Measurements from ENCODE around the gene KCNQ1OT1. TPM values are rescaled to one million over a fixed set of nuclear protein-coding genes. Genes with fewer than 3 reads are reported as not detected.
"Not testable (repeated sequence)": the region's sequence is repeated elsewhere in the genome, so short reads cannot be mapped to it uniquely, and the experiment has no call there.

The KCNQ1OT1 gene
- polyA plus RNA-seq, 3 donors = 0.69 to 0.78 (median 0.76) TPM

GRCh38 chr11:2655834-2656622, 43.8 kb downstream of the KCNQ1OT1 start:
- no peak for DNase-seq (ENCODE audit: low read depth in 3 of 3, low spot score in 2 of 3)

DNA sequence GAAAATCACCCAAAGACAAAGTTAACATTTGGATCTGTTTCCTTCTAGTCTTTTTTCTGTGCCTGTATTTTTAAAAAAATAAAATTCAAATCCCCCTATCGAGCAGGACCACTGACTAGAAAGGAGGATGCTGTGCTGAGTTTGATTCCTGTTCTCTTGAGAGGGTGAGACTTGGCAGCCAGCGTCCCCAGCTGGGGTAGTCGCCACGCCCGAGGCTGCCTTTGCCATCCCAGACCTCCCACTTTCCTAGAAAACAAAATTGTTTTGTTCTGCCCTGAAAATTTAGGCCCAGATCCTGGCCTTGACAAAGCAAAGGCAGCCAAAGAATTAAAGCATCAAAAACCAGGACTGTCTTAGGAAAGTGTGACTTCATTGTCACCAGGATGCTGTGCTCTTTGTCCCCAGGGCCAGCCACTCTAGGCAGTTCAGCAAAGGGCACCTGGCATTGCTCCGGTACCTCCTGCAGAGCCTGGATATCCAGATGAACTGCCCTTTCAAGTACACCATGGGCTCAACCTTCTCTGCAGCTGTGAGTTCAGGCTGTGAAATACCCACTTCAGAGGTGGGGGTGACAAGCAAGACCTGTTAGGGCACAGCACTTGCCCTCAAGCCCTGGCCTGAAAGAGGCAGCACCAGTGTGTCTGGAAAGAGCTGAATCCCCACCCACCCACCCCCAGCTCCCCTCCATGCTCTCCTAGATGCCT, 44.6 kb downstream of the KCNQ1OT1 start:
- no peak for DNase-seq (ENCODE audit: low read depth in 3 of 3, low spot score in 2 of 3)

GRCh38 chr11:2653930-2654739, 45.7 kb downstream of the KCNQ1OT1 start:
- DNase-seq (ENCODE audit: low read depth in 3 of 3, low spot score in 2 of 3) = no peak

DNA sequence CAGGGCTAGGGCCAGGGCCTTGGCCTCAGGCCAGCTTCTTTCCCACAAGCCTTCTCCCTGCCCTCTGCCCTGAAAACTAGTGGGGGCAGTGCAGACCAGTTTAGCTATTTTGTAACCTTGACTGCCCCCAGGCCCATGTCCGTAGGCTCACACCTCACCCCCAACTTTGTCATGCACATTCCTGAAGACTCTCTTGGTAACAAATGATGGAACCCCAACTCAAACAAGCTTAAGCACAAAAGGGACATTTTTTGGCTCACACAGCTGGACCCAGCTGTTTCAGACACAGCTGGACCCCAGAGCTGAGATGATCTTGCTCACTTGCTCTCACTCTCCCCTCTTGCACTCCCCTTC, 46.6 kb downstream of the KCNQ1OT1 start:
- DNase-seq (ENCODE audit: low read depth in 3 of 3, low spot score in 2 of 3) = no peak

GRCh38 chr11:2652333-2653197, 47.2 kb downstream of the KCNQ1OT1 start:
- DNase-seq (ENCODE audit: low read depth in 3 of 3, low spot score in 2 of 3) = no peak

DNA sequence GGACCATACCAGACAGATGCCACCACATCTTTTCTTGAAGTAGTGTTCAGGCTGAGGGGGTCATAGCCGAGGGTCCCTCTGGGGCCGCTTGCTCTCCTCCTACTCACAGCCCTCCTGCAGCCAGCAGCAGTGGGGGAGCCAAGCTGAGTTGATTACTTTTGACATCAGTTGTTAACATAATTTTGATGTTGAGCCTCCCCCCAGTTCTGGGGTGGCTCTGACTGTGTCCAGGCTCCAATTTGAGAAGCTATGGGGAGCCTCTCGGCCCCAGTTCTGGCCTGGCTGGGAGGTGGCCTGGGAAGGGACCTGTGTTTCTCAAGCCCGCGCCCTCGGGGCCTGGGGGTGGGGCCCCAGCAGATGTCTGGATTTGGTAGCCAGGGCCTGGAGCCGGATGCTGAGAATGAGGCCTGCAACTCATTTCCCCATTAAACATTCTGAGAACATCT, 47.9 kb downstream of the KCNQ1OT1 start:
- DNase-seq (ENCODE audit: low read depth in 3 of 3, low spot score in 2 of 3) = no peak

DNA sequence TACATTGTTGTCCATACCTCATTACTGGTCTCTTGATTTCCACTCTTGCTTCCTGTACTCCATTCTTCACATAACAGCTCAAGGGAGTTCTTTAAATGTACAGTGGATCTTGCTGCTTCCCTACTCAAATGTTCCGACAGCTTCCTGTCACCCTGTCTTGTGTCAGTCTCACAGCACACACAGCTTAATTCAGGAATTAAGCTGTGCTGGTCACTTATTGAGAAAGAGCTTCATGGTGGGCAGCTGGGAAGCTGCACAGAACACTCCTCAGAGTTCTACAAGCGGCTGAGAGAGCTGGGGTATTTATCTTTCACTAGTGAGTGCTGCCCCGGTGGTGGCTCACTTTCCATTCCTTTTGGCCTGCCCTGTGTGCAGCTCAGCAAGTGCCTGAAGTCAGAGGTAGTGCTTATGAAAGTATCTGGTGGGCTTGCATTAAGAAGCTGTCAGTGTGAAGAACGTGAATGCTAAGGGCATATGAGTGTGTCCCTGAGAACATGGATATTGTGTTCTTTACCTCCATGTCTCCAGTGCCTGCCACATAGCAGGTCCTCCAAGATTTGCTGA, 48.7 kb downstream of the KCNQ1OT1 start:
- DNase-seq (ENCODE audit: low read depth in 3 of 3, low spot score in 2 of 3) = no peak

DNA sequence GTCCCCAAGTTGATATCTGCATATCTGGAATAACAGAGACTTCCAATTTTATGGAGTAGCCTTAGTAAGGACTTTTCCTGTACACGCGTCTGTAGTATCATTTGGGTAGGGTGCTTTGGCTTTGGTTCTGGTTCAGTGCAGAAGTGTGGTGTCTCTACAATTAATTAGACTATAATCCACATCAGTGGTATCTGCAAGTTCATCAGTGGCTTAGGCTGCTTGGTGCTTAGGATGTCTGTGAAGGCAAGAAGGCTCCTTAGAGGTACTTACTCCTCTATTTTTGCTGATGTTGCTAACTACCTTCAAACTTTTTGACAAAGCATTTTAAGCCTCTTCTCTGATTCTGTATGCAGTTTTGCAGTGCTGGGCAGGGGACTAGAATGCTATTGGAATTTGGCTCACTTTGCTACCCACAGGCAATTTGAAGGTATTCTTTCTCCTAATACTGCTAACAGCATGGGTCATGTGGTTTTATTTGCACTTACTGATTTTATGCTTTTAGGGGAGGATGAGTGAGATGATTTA, 49.4 kb downstream of the KCNQ1OT1 start:
- DNase-seq (ENCODE audit: low read depth in 3 of 3, low spot score in 2 of 3) = no peak

DNA sequence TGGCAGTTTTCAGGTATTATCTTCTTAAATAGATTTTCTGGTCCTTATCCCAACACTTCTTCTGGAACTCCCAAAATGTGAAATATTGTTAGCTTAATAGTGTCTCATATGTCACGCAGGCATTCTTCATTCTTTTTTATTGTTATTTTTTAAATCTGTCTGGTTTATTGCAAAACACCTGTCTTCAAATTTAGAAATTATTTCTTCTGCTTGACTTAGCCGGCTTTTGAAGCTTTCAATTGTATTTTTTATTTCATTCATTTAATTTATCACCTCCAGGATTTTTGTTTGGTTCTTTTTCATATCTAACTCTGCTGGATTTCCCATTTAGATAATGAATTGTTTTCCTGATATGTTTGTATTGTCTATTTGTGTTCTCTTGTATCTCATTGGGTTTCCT, 49.9 kb downstream of the KCNQ1OT1 start:
- no peak for DNase-seq (ENCODE audit: low read depth in 3 of 3, low spot score in 2 of 3)

- DNase-seq (ENCODE audit: low read depth in 3 of 3, low spot score in 2 of 3) = no peak
Measured at GRCh38 chr11:2649400-2649799, 50.4 kb downstream of the KCNQ1OT1 start.

DNA sequence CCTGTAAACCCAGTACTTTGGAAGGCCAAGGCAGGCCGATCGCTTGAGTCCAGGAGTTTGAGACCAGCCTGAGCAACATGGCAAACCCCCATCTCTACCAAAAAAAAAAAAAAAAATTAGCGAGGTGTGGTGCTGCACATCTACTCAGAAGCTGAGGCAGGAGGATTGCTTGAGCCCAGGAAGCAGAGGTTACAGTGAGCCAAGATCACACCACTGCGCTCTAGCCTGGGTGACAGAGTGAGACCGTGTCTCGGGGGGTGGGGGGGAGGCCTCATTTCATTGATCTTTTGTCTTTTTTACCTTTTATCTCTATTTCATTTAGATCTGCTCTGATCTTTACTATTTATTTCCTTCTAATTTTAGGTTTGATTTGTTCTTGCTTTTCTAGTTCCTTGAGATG, 51.8 kb downstream of the KCNQ1OT1 start:
- DNase-seq (ENCODE audit: low read depth in 3 of 3, low spot score in 2 of 3) = no peak

- no peak for DNase-seq (ENCODE audit: low read depth in 3 of 3, low spot score in 2 of 3)
Measured at GRCh38 chr11:2647167-2647566, 52.6 kb downstream of the KCNQ1OT1 start.

DNA sequence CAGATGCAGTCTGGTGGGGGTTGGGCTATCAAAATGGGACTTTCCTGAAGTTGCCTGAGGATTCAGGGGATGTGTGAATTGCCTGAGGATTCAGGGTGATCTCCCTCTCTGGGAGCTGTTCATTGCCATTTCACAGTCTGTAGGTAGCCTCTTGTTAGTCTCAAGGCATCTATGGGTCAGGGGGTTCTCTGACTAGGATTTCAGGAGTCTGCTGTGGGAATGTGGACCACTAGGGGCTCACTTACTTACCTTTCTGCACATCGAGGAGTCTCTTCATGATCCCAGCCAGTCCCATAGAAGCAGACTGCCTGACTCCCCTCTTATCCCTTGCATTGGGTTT, 54.0 kb downstream of the KCNQ1OT1 start:
- no peak for DNase-seq (ENCODE audit: low read depth in 3 of 3, low spot score in 2 of 3)

GRCh38 chr11:2644844-2645778, 54.7 kb downstream of the KCNQ1OT1 start:
- DNase-seq (ENCODE audit: low read depth in 3 of 3, low spot score in 2 of 3) = no peak

DNA sequence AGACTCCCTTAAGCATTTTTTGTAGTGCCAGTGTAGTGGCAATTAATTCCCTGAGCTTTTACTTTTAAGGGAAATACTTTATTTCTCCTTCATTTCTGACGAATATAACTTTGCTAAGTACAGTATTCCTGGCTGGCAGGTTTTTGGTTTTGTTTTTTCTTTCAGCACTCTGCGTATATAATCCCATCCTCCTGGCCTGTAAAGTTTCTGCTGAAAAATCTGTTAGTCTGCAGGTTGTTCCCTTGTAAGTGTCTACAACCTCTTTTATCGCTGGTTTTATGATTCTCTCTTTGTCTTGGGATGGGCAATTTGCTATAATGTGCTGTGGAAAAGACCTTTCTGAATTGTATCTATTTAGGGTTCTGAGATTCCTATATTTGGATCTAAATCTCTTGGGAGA, 56.0 kb downstream of the KCNQ1OT1 start:
- DNase-seq (ENCODE audit: low read depth in 3 of 3, low spot score in 2 of 3) = no peak

DNA sequence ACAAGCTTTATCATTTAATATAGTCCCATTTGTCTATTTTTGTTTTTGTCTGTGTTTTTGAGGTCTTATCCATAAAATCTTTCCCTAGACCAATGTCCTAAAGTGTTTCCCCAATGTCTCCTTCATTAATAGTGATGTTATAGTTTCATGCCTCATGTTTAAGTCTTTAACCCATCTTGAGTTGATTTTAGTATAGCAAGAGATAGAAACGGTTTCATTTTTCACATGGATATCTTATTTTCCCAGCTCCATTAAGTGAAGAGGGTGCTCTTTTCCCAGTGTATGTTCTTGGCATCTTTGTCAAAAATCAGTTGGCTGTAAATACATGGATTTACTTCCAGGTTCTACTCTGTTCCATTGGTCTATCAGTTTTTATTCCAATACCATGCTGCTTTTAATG, 58.2 kb downstream of the KCNQ1OT1 start:
- DNase-seq (ENCODE audit: low read depth in 3 of 3, low spot score in 2 of 3) = no peak

GRCh38 chr11:2639763-2640162, 60.0 kb downstream of the KCNQ1OT1 start:
- not testable (repeated sequence) for DNase-seq (ENCODE audit: low read depth in 3 of 3, low spot score in 2 of 3)

- DNase-seq (ENCODE audit: low read depth in 3 of 3, low spot score in 2 of 3) = no peak
Measured at GRCh38 chr11:2631161-2631560, 68.6 kb downstream of the KCNQ1OT1 start.

GRCh38 chr11:2630679-2631078, 69.1 kb downstream of the KCNQ1OT1 start:
- no peak for DNase-seq (ENCODE audit: low read depth in 3 of 3, low spot score in 2 of 3)
